GM12865 (cell line): ENCODE data around the gene ZCCHC3.

Experiments
- DNase-seq: peaks from one replicate; pipeline ENCODE4 v3.0.0; 2010; ENCODE audit warnings: low read depth
- H3K4me3 ChIP-seq: 2 replicates; pipeline ENCODE4 v1.5.1; 2011; ENCODE audit warnings: mild to moderate bottlenecking, low read depth, low read length, control low read depth
- CTCF ChIP-seq: IDR thresholded peaks from 2 replicates; pipeline ENCODE4 v1.5.1; 2011; ENCODE audit warnings: low read length, control low read depth, low read depth, inconsistent platforms; ENCODE audit not compliant: insufficient read depth; ENCODE audit errors: missing control alignments

Gene ZCCHC3

GRCh38 chr20:305745-306144, 8.4 kb downstream of the ZCCHC3 start:
- no peak overlapping the region for H3K4me3 ChIP-seq
- no peak for DNase-seq
- TF ChIP-seq CTCF, result no peak

GRCh38 chr20:308427-309038, 11.2 kb downstream of the ZCCHC3 start:
- no peak overlapping the region for H3K4me3 ChIP-seq
- no peak for DNase-seq
- no peak for TF ChIP-seq CTCF

- TF ChIP-seq CTCF, result no peak
- no peak overlapping the region for H3K4me3 ChIP-seq
- no peak for DNase-seq
Measured at GRCh38 chr20:309306-309840, 12.0 kb downstream of the ZCCHC3 start.

GRCh38 chr20:309841-310644, 12.7 kb downstream of the ZCCHC3 start:
- H3K4me3 ChIP-seq, result no peak overlapping the region

GRCh38 chr20:310645-311044, 13.3 kb downstream of the ZCCHC3 start:
- H3K4me3 ChIP-seq, result no peak overlapping the region; the same call in 1 of the 2 replicates
- no peak for TF ChIP-seq CTCF
- no peak for DNase-seq

More at GRCh38 chr20:309841-310644, 12.7 kb downstream of the ZCCHC3 start:
- no peak for TF ChIP-seq CTCF
- peak; percentile 84 for DNase-seq

- no peak for TF ChIP-seq CTCF
- no peak for DNase-seq
- no peak overlapping the region for H3K4me3 ChIP-seq
Measured at GRCh38 chr20:311609-312008, 14.2 kb downstream of the ZCCHC3 start.
